ENCODE data around the gene DDX42.
"Not testable (repeated sequence)": the region's sequence is repeated elsewhere in the genome, so short reads cannot be mapped to it uniquely, and the experiment has no call there.

The DDX42 gene

DNA sequence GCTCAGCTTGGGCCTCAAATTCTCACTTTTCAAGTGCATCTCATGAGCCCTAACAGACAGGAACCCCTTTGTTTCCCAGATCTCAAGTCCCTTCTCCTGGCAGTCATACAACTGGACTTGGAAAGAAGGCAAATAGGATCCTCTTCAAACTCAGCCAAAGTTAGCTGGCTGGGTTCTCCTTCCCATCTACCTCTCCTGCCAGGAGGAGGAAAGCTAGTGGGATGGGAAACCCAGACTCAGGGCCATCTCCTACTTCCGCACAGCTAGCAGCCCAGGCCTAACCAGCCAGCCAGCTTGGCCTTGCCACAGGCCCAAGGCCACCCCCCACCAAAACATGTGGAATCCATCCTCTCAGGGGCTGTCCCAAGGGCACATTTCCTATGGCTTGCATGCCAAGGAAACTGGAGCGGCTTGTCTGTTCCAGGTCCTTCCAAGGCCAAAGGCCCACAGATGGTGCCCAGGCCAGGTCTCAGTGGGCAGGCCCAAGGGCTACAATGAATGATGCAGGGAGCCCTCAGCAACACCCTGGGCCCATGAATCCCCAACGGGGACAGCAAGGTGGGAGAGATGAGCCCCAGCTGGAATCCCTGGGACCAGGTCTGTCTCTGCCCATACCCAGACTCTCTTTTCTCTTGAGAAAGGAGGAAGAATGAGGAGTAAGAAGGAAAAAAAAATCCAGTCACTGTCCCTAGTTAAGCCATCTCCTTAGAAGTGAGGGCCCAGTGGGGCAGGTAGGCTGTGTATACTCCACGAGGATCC is 66.8 kb downstream of the DDX42 start:
- Histone ChIP-seq H3K4me1 (peaks cover 5 to 64% (median 52%) of the 10 kb centered on the region in 4 donors), H3K9me3 (no peaks in the 10 kb centered on the region), H3K4me3 (peak overlapping the region; percentile 75 to 96), H3K27ac (peak overlapping the region; percentile 89 to 99), H3K36me3 (peaks cover 11 to 17% (median 16%) of the 10 kb centered on the region in 3 donors), H3K27me3 (no peaks in the 10 kb centered on the region)
- intact Hi-C loops (cut with DNase I; ENCODE audit: low total_unique reads): no loop called here
- TF ChIP-seq, protein P1, sequence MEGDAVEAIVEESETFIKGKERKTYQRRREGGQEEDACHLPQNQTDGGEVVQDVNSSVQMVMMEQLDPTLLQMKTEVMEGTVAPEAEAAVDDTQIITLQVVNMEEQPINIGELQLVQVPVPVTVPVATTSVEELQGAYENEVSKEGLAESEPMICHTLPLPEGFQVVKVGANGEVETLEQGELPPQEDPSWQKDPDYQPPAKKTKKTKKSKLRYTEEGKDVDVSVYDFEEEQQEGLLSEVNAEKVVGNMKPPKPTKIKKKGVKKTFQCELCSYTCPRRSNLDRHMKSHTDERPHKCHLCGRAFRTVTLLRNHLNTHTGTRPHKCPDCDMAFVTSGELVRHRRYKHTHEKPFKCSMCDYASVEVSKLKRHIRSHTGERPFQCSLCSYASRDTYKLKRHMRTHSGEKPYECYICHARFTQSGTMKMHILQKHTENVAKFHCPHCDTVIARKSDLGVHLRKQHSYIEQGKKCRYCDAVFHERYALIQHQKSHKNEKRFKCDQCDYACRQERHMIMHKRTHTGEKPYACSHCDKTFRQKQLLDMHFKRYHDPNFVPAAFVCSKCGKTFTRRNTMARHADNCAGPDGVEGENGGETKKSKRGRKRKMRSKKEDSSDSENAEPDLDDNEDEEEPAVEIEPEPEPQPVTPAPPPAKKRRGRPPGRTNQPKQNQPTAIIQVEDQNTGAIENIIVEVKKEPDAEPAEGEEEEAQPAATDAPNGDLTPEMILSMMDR (IDR thresholded peaks at IDR 0.05): no peak
- DNase-seq: peak in 1 of 2 donors; percentile 71

DNA sequence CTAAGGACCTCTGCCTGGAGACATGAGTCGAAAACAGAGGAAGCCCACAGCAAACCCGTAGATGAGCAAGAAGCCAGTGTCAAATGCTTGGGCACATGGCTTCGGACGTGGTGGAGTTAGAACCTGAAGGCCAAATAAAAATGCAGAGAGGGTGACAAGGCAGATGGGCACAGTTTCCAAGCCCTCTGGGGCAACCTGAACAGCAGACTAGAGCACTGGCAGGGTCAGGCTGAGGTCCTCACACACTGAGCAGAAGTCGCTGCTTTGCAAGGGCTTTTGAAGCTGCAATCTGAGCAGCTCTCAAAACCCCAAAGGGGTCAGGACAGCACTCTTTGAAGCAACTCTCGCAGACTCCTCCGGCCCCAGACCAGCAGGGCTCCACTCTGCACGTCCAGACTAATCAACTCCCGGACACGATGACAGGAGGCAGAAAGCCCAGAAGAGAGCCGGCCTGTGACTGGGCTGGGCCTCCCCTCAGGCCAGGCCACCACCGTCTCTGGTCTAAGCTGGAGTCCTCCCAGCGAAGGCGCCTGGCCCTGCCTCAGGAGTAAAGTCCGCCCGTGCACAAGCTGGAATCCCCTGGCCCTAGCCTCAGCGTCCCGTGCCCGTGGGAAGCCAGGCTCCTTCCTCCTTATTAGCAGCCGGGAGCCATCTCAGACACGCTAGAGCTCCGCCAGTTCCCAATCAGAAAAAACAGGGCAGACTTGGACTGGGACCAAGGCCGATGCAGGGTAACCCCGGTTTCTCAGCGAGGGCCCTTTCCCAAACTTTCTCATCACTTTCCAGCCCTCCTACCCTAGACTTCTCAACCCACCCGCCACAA is 67.6 kb downstream of the DDX42 start:
- intact Hi-C loops (cut with DNase I; ENCODE audit: low total_unique reads): no loop called here
- H3K36me3 ChIP-seq: peaks cover 4 to 10% (median 8%) of the 10 kb centered on the region in 3 donors
- TF ChIP-seq, protein P1 (IDR thresholded peaks at IDR 0.05): no peak
- DNase-seq: peak; percentile 72 to 83
- H3K27ac ChIP-seq: peak overlapping the region; percentile 89 to 99
- peak overlapping the region; percentile 75 to 96 for H3K4me3 ChIP-seq
- no peaks in the 10 kb centered on the region for H3K27me3 ChIP-seq
- H3K9me3 ChIP-seq: no peaks in the 10 kb centered on the region
- peaks cover 5 to 60% (median 52%) of the 10 kb centered on the region in 4 donors for H3K4me1 ChIP-seq

- peak; percentile 38 to 78 for DNase-seq
- Histone ChIP-seq H3K4me1 (peaks cover 5 to 56% (median 49%) of the 10 kb centered on the region in 4 donors), H3K4me3 (peak overlapping the region; percentile 75 to 96), H3K27ac (peak overlapping the region; percentile 89 to 99), H3K36me3 (peaks cover 0 to 4% (median 2%) of the 10 kb centered on the region in 3 donors), H3K9me3 (no peaks in the 10 kb centered on the region), H3K27me3 (no peaks in the 10 kb centered on the region)
- intact Hi-C loops (cut with DNase I; ENCODE audit: low total_unique reads): no loop called here
- TF ChIP-seq, protein P1 (IDR thresholded peaks at IDR 0.05): no peak
Measured at GRCh38 chr17:63842173-63842539, 68.2 kb downstream of the DDX42 start.

DNA sequence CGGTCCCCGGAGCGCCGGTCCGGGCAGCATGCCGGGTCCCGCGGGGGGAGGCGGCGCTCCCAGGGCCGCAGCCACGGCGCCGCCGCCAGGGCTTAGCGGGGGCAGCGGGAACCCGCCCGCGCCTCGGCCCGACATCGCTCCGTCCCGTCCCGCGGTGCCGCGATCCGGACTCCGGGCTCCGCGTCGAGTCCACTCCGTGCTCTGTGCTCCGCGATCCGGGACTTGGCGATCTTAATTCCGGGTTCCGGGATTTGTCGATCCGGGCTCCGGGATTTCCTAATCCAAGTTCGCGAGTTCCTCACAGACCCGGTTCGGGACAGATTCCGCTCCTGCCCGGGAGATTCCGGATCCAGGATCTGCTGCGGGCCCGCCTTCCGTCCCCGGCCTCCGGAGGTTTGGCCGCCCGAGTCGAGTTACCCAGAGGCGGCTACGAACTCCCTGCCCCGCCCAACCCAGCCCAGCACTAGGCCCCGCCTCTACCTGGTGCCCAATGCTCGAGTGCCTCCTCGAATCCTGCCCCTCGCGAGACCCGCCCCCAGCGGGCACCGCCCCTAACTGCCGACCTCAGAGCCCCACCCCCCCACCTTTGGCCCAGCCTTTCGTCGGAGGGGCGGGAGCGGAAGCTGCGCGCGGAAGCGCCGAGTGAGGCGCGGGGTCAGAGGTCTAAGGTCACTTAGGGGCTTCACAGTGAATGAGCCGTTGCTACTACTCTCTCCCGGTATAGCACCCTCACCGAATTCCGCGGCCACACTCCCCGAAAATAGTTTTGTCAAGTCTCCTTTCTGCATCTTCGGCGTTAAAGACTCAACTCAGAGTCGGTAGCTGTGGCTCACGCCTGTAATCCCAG is 68.8 kb downstream of the DDX42 start, which contains the start of gene SMARCD2:
TSS of gene SMARCD2 (minus strand) at position 146 of the 847 bp plus-strand sequence. CDS start at position 135, 11 bp downstream.
- Histone ChIP-seq H3K4me3 (peak within 1 kb of the TSS; percentile 75 to 96), H3K27ac (peak within 1 kb of the TSS; percentile 89 to 99), H3K36me3 (no peaks in the 10 kb centered on the region), H3K27me3 (no peaks in the 10 kb centered on the region), H3K9me3 (no peaks in the 10 kb centered on the region), H3K4me1 (peaks cover 5 to 50% (median 43%) of the 10 kb centered on the region in 4 donors)
- peak; percentile 98 to 99 for DNase-seq
- intact Hi-C loops (cut with DNase I; ENCODE audit: low total_unique reads): no loop called here
- TF ChIP-seq, protein P1 (IDR thresholded peaks at IDR 0.05): no peak

DNA sequence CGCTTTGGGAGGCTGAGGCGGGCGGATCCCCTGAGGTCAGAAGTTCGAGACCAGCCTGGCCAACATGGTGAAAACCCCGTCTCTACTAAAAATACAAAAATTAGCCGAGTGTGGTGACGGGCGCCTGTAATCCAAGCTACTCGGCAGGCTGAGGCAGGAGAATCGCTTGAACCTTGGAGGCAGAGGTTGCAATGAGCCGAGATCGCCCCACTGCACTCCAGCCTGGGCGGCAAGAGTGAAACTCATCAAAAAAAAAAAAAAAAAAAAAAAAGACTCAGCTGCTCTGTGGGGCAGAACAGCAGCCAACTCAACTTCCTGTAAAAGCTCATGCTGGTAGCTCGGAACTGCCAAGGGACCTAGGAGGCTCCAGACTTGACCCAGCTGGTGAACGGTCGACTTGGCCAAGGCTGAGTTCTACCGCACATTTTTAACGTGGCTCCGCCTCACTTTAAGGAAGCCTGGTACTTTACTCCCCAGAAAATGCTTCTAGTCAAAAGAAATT is 69.5 kb downstream of the DDX42 start:
- peaks cover 5 to 43% (median 37%) of the 10 kb centered on the region in 4 donors for H3K4me1 ChIP-seq
- H3K27me3 ChIP-seq; intact Hi-C loops (cut with DNase I; ENCODE audit: low total_unique reads); H3K9me3 ChIP-seq; H3K36me3 ChIP-seq: not testable (repeated sequence)
- peak overlapping the region; percentile 75 to 96 for H3K4me3 ChIP-seq
- H3K27ac ChIP-seq: peak overlapping the region; percentile 89 to 99
- peak; percentile 75 to 88 for DNase-seq

Measured in tibial artery (tissue), 4 donors.